ENCODE results near the gene NXN.

GRCh38 chr17:795721-796120 is 183.9 kb downstream of the NXN start:
- TF ChIP-seq GATA2 (IDR thresholded peaks at IDR 0.05; ENCODE audit: low read depth, low read length): no peak
- TF ChIP-seq GATA3 (IDR thresholded peaks at IDR 0.05; ENCODE audit: low read depth, low read length): no peak
